GM18873 (cell line): ENCODE data around the gene SLC16A3.

ENCODE experiments used
- ATAC-seq: cut with Tn5 transposase; IDR thresholded peaks from one replicate; pipeline ENCODE4 v1.9.1; 2021; ENCODE audit warnings: mild to moderate bottlenecking, moderate library complexity, moderate number of reproducible peaks; ENCODE audit not compliant: unreplicated experiment, low FRiP score

SLC16A3 gene

GRCh38 chr17:82221341-82221902 lies 7.4 kb upstream of the SLC16A3 start:
- ATAC-seq = no peak

- no peak for ATAC-seq
These were observed 6.0 kb upstream of the SLC16A3 start for GRCh38 chr17:82222816-82223215.

GRCh38 chr17:82223517-82223916 lies 5.3 kb upstream of the SLC16A3 start:
- ATAC-seq = no peak

GRCh38 chr17:82224666-82225065 lies 4.2 kb upstream of the SLC16A3 start:
- no peak for ATAC-seq

- ATAC-seq = no peak
These were observed 3.3 kb upstream of the SLC16A3 start for GRCh38 chr17:82225368-82226029.

- no peak for ATAC-seq
These were observed 2.6 kb upstream of the SLC16A3 start for GRCh38 chr17:82226146-82226808.

GRCh38 chr17:82226809-82227628 lies 1.8 kb upstream of the SLC16A3 start:
- ATAC-seq = no peak

GRCh38 chr17:82227629-82228277 lies 1.1 kb upstream of the SLC16A3 start:
- no peak for ATAC-seq

- no peak for ATAC-seq
These were observed 482 bp upstream of the SLC16A3 start for GRCh38 chr17:82228278-82228841.

GRCh38 chr17:82229698-82230608 lies 1.1 kb downstream of the SLC16A3 start:
- no peak for ATAC-seq

GRCh38 chr17:82230609-82231311 lies 1.9 kb downstream of the SLC16A3 start:
- no peak for ATAC-seq

GRCh38 chr17:82231312-82231561 lies 2.4 kb downstream of the SLC16A3 start:
- no peak for ATAC-seq

- no peak for ATAC-seq
These were observed 2.9 kb downstream of the SLC16A3 start for GRCh38 chr17:82231562-82232321.

- ATAC-seq = no peak
These were observed 3.5 kb downstream of the SLC16A3 start for GRCh38 chr17:82232322-82232820.

GRCh38 chr17:82232876-82233785 lies 4.3 kb downstream of the SLC16A3 start:
- no peak for ATAC-seq

- ATAC-seq = no peak
These were observed 5.6 kb downstream of the SLC16A3 start for GRCh38 chr17:82234211-82235055.
